K562 (cell line): Measurements from ENCODE around the gene KNG1. TPM values are rescaled to one million over a fixed set of nuclear protein-coding genes. Genes with fewer than 3 reads are reported as not detected.

Experiments used
- CBX1 ChIP-seq: sonication (generic); IDR thresholded peaks from 2 replicates; pipeline ENCODE4 v1.6.1; 2016; ENCODE audit warnings: antibody characterized with exemption, low read depth, mild to moderate bottlenecking
- CHD2 ChIP-seq: IDR thresholded peaks from 2 replicates; pipeline ENCODE4 v1.6.1; 2011; ENCODE audit warnings: low read depth, low read length
- CTCF ChIP-seq, 3 experiments: IDR thresholded peaks in 2 of 3; conservative IDR thresholded peaks in 1 of 3; 2 replicates each; pipeline ENCODE4 v1.5.1; 2011 to 2012; ENCODE audit warnings: low read length in 3 of 3, mild to moderate bottlenecking in 3 of 3, control low read depth in 2 of 3, improper control_type of control experiment in 1 of 3, inconsistent platforms in 1 of 3, low read depth in 1 of 3, mixed read lengths in 1 of 3, moderate library complexity in 1 of 3; ENCODE audit not compliant: insufficient read depth in 2 of 3
- EP400 ChIP-seq: fragments of 450-650 bp; IDR thresholded peaks from 2 replicates; pipeline ENCODE4 v1.6.1; 2017; ENCODE audit warnings: antibody characterized with exemption, mild to moderate bottlenecking, moderate library complexity
- HMGN3 ChIP-seq: IDR thresholded peaks from 2 replicates; pipeline ENCODE4 v1.6.1; 2011; ENCODE audit warnings: borderline replicate concordance, low read depth, mild to moderate bottlenecking, mixed read lengths, low read length; ENCODE audit not compliant: insufficient read length; ENCODE audit errors: extremely low read depth
- ILK ChIP-seq: fragments of 450-650 bp; IDR thresholded peaks from 2 replicates; pipeline ENCODE4 v1.6.1; 2016; ENCODE audit warnings: missing genetic modification characterization, low read depth, mild to moderate bottlenecking, missing compliant biosample characterization, moderate library complexity, borderline replicate concordance
- MCM5 ChIP-seq: fragments of 450-650 bp; IDR thresholded peaks from 2 replicates; pipeline ENCODE4 v1.6.1; 2016; ENCODE audit warnings: low read depth
- NR2F6 ChIP-seq: fragments of 450-650 bp; formaldehyde crosslinking; IDR thresholded peaks from 2 replicates; pipeline ENCODE4 v1.4.0; 2020; ENCODE audit warnings: mild to moderate bottlenecking
- PHF8 ChIP-seq: fragments of 200-600 bp; sonication (generic); IDR thresholded peaks from 2 replicates; pipeline ENCODE4 v1.6.1; 2012; ENCODE audit warnings: mixed run types, mild to moderate bottlenecking, inconsistent platforms, low read length, moderate library complexity, borderline replicate concordance
- RFX1 ChIP-seq: fragments of 450-650 bp; IDR thresholded peaks from 2 replicates; pipeline ENCODE4 v1.6.1; 2016; ENCODE audit warnings: mild to moderate bottlenecking, moderate library complexity
- TCF3 ChIP-seq: sonication (generic); formaldehyde crosslinking; IDR thresholded peaks from 2 replicates; pipeline ENCODE4 v1.4.0; 2020; ENCODE audit warnings: mild to moderate bottlenecking, missing genetic modification reagents
- TSHZ1 ChIP-seq: fragments of 250-450 bp; sonication (Bioruptor Pico); IDR thresholded peaks from 2 replicates; pipeline ENCODE4 v1.4.0; 2020; ENCODE audit warnings: mild to moderate bottlenecking, moderate library complexity
- ZBTB1 ChIP-seq: sonication (generic); formaldehyde crosslinking; IDR thresholded peaks from 2 replicates; pipeline ENCODE4 v1.8.1; 2023; ENCODE audit warnings: missing genetic modification reagents, low read depth, mild to moderate bottlenecking, borderline replicate concordance
- ZNF140 ChIP-seq: fragments of 250-450 bp; sonication (Bioruptor Pico); IDR thresholded peaks from 2 replicates; pipeline ENCODE4 v1.8.0; 2021; ENCODE audit warnings: moderate library complexity, mild to moderate bottlenecking, inconsistent platforms
- ZNF197 ChIP-seq: fragments of 200-800 bp; sonication (Bioruptor generic); IDR thresholded peaks from 2 replicates; pipeline ENCODE4 v1.6.1; 2016; ENCODE audit warnings: low read depth, missing genetic modification characterization, missing compliant biosample characterization
- ZNF217 ChIP-seq: sonication (generic); formaldehyde crosslinking; IDR thresholded peaks from 2 replicates; pipeline ENCODE4 v1.8.0; 2022; ENCODE audit warnings: mild to moderate bottlenecking, missing genetic modification reagents
- ZNF445 ChIP-seq: fragments of 250-450 bp; sonication (Bioruptor Pico); IDR thresholded peaks from 2 replicates; pipeline ENCODE4 v1.4.0; 2020; ENCODE audit warnings: low read depth, mild to moderate bottlenecking, moderate library complexity
- ZNF668 ChIP-seq: fragments of 250-450 bp; sonication (Bioruptor Pico); IDR thresholded peaks from 2 replicates; pipeline ENCODE4 v1.8.0; 2022; ENCODE audit warnings: mild to moderate bottlenecking, inconsistent platforms
- ZNF695 ChIP-seq: fragments of 450-650 bp; formaldehyde crosslinking; IDR thresholded peaks from 2 replicates; pipeline ENCODE4 v1.4.0; 2020; ENCODE audit warnings: mild to moderate bottlenecking, moderate library complexity
- ZSCAN32 ChIP-seq: fragments of 450-650 bp; formaldehyde crosslinking; IDR thresholded peaks from 2 replicates; pipeline ENCODE4 v1.4.0; 2020; ENCODE audit warnings: mild to moderate bottlenecking, moderate library complexity
- polyA plus RNA-seq, 8 experiments: library from polyadenylated mRNA; depleted of rRNA in 4 of 8; stranded (reverse) in 5 of 8; unstranded in 3 of 8; fragments of >200 nt; fragmentation: Nextera tagmentation in 2 of 8; fragmentation: Illumina TruSeq in 1 of 8; extraction: Ambion mirVana in 2 of 8; extraction: Trizol in 1 of 8; gene quantifications; 2 replicates each; pipeline versions ENCODE4 v1.2.1 to v1.2.3, GENCODE V29; 2011 to 2014; ENCODE audit warnings: inconsistent platforms in 1 of 8, missing spikeins in 1 of 8
- total RNA-seq, 7 experiments: library from RNA; depleted of rRNA in 6 of 7; stranded (reverse); fragments of >200 nt in 6 of 7; fragmentation: Illumina TruSeq in 2 of 7; extraction: Trizol in 2 of 7; gene quantifications; 2 replicates each; pipeline versions ENCODE4 v1.2.1 to v1.2.3, GENCODE V29; 2011 to 2021; ENCODE audit warnings: low replicate concordance in 1 of 7
- TF ChIP-seq, protein P1 (sequence below): fragments of 450-650 bp; IDR thresholded peaks from 2 replicates; pipeline ENCODE4 v1.6.1; 2014; ENCODE audit warnings: low read depth, mild to moderate bottlenecking, moderate library complexity, borderline replicate concordance

KNG1 gene
- total and polyA plus RNA-seq, 9 of the 15 experiments (the other 6 are each of a cell fraction or from before 2014, with no cell fraction given), result 0.09 TPM; not detected in 8

GRCh38 chr3:186783058-186783730 lies 66.0 kb downstream of the KNG1 start, which contains the start of gene EIF4A2 (continued):
- 0 out of 6 replicates have a peak, but pooled peaks of 1 of the 3 experiments have one; percentile 4 for TF ChIP-seq CTCF (IDR thresholded peaks at IDR 0.05 in 2 of 3, conservative IDR thresholded peaks at IDR 0.05 in 1 of 3; ENCODE audit: insufficient read depth in 2 of 3, low read depth in 1 of 3, low read length in 3 of 3)
- TF ChIP-seq ZSCAN32 (CRISPR knock-in tag), result no peak
- peak; percentile 93 for TF ChIP-seq HMGN3
- TF ChIP-seq CBX1, result peak; percentile 97
- no peak for TF ChIP-seq MCM5
- peak; percentile 98 for TF ChIP-seq EP400
- TF ChIP-seq ZNF445 (CRISPR knock-in tag), result no peak
- TF ChIP-seq RFX1, result no peak
- TF ChIP-seq ZBTB1, result no peak
- no peak for TF ChIP-seq ZNF695 (CRISPR knock-in tag)
- TF ChIP-seq NR2F6 (CRISPR knock-in tag), result 0 out of 2 replicates have a peak, but pooled peaks have one; percentile 22
- TF ChIP-seq PHF8, result peak; percentile 92
- no peak; the same call in 1 of the 2 replicates for TF ChIP-seq TCF3 (CRISPR knock-in tag)
- no peak for TF ChIP-seq ZNF217
- TF ChIP-seq ILK (tag), result no peak
- TF ChIP-seq, protein P1, sequence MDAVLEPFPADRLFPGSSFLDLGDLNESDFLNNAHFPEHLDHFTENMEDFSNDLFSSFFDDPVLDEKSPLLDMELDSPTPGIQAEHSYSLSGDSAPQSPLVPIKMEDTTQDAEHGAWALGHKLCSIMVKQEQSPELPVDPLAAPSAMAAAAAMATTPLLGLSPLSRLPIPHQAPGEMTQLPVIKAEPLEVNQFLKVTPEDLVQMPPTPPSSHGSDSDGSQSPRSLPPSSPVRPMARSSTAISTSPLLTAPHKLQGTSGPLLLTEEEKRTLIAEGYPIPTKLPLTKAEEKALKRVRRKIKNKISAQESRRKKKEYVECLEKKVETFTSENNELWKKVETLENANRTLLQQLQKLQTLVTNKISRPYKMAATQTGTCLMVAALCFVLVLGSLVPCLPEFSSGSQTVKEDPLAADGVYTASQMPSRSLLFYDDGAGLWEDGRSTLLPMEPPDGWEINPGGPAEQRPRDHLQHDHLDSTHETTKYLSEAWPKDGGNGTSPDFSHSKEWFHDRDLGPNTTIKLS, result peak; percentile 39; the same call in 1 of the 2 replicates
- TF ChIP-seq ZNF197 (CRISPR knock-in tag), result no peak
- no peak; the same call in 1 of the 2 replicates for TF ChIP-seq ZNF668 (CRISPR knock-in tag)
- no peak for TF ChIP-seq TSHZ1 (CRISPR knock-in tag)
- no peak for TF ChIP-seq ZNF140 (CRISPR knock-in tag)
- peak; percentile 92 for TF ChIP-seq CHD2
